Measurements from ENCODE around the gene MOCS2.

Gene MOCS2

DNA sequence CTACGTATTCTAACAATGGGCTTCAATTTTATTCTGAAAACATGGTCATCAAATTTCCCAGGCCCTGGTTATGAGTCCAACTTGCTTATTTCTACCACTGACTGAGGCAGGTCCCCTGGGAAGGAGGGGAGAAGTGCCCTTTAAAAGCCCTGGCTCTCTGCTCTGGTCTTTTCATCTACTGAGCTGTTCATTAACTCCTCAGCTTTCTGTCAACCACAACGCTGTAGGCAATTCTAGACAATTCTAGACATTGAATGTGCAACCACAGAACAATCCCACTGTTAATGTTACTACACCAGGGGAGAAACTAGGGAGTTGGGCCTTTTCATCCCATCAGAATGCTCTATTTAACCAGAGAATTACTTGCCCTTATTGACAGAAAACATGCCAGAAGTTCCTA lies 10.0 kb downstream of the MOCS2 start:
- TF ChIP-seq TAF1 (IDR thresholded peaks at IDR 0.05; ENCODE audit: low read depth, low read length): no peak
- TF ChIP-seq SPI1 (IDR thresholded peaks at IDR 0.05; ENCODE audit: low read depth, low read length): no peak
- no peak for TF ChIP-seq PAX5 (IDR thresholded peaks at IDR 0.05; ENCODE audit: insufficient read depth, low read length, severe bottlenecking)
- no peak for DNase-seq (ENCODE audit: insufficient read length, low spot score)
- no peak for FAIRE-seq

DNA sequence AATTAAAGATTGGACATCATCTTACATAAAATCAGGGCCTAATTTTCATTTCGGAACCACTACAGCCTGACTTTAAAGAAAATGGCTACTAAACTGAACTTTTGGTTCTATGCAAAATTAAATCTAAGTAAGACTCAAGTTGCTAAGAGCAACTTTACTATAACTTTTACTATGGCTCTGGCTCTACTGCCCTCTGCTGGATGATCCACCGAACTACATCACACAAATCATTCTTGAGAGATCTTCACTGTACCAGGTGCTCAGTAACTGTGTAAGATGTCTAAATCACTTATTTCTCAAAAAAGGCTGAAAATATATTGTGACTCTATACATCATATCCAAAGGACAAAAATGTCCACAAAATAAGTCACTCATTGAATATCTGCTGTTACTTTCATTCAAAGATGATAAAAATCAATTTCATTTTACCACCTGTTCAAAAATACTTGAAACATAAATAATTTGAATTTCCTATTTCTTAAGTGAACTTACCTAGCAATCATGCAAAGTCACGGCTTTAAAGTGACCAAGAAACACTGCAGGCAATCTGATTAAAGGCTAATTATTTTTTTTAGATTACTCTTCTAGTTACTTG lies 13.5 kb downstream of the MOCS2 start:
- TF ChIP-seq POLR2AphosphoS5 (IDR thresholded peaks at IDR 0.05; ENCODE audit: low read depth, low read length) (no peak), POLR2A (IDR thresholded peaks at IDR 0.05; ENCODE audit: low read depth, low read length) (no peak), TAF1 (IDR thresholded peaks at IDR 0.05; ENCODE audit: low read depth, low read length) (no peak)
- DNase-seq (ENCODE audit: insufficient read length, low spot score) (no peak), FAIRE-seq (peak; percentile 74)

DNA sequence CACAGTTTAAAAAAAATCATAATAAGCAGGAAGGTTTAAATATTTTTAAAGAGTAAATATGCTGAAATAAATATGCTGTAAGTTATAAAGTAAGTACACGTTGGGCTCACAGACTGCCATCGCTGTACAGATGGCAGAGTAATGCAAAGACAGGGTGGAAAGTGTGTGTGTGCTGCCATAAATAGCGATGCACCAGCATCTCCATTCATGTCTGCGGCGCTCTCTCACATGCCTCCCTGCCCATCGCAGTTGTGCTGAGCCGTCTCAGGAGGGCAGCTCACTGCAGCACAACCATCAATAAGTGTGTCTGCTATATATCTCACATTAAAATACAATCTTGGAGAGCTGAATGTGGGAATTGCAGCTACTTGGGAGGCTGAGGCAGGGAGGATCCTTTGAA lies 14.3 kb downstream of the MOCS2 start:
- DNase-seq (ENCODE audit: insufficient read length, low spot score) (no peak), FAIRE-seq (no peak)
- TF ChIP-seq POLR2AphosphoS5 (IDR thresholded peaks at IDR 0.05; ENCODE audit: low read depth, low read length): no peak
- no peak for TF ChIP-seq SPI1 (IDR thresholded peaks at IDR 0.05; ENCODE audit: low read depth, low read length)
- no peak for TF ChIP-seq POLR2A (IDR thresholded peaks at IDR 0.05; ENCODE audit: low read depth, low read length)
- no peak for TF ChIP-seq TAF1 (IDR thresholded peaks at IDR 0.05; ENCODE audit: low read depth, low read length)
- no peak for TF ChIP-seq POU2F2 (IDR thresholded peaks at IDR 0.05; ENCODE audit: low read depth, low read length)
- no peak for TF ChIP-seq PAX5 (IDR thresholded peaks at IDR 0.05; ENCODE audit: insufficient read depth, low read length, severe bottlenecking)

DNA sequence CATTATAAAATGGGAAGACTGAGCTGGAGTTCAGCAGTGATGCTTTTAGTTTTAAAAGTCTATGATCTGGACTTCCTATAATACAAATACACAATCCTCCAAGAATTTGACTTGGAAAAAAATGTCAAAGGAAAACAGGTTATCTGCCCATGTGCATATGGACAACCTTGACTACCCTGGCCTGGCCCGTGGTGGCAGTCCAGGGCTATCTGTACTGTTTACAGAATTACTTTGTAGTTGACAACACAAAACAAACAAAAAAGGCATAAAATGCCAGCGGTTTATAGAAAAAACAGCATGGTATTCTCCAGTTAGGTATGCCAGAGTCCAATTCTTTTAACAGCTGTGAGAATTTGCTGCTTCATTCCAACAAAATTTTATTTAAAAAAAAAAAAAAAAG lies 17.3 kb downstream of the MOCS2 start:
- TF ChIP-seq PAX5 (IDR thresholded peaks at IDR 0.05; ENCODE audit: insufficient read depth, low read length, severe bottlenecking): no peak
- no peak for TF ChIP-seq POLR2AphosphoS5 (IDR thresholded peaks at IDR 0.05; ENCODE audit: low read depth, low read length)
- TF ChIP-seq POLR2A (IDR thresholded peaks at IDR 0.05; ENCODE audit: low read depth, low read length): no peak
- no peak for TF ChIP-seq TAF1 (IDR thresholded peaks at IDR 0.05; ENCODE audit: low read depth, low read length)
- no peak for TF ChIP-seq POU2F2 (IDR thresholded peaks at IDR 0.05; ENCODE audit: low read depth, low read length)
- no peak for TF ChIP-seq SPI1 (IDR thresholded peaks at IDR 0.05; ENCODE audit: low read depth, low read length)
- FAIRE-seq: no peak

DNA sequence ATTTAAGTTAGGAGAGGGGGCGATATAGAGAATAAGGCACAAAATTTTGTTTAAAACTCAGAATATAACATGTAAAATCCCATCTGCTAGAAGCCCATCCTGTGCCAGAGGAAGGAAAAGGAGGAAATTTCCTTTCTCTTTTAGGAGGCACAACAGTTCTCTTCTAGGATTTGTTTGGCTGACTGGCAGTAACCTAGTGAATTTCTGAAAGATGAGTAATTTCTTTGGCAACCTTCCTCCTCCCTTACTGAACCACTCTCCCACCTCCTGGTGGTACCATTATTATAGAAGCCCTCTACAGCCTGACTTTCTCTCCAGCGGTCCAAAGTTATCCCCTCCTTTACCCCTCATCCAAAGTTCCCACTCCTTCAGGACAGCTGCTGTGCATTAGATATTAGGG lies 18.3 kb downstream of the MOCS2 start:
- TF ChIP-seq POU2F2 (IDR thresholded peaks at IDR 0.05; ENCODE audit: low read depth, low read length) (no peak), POLR2A (IDR thresholded peaks at IDR 0.05; ENCODE audit: low read depth, low read length) (no peak), TAF1 (IDR thresholded peaks at IDR 0.05; ENCODE audit: low read depth, low read length) (no peak), SPI1 (IDR thresholded peaks at IDR 0.05; ENCODE audit: low read depth, low read length) (no peak), POLR2AphosphoS5 (IDR thresholded peaks at IDR 0.05; ENCODE audit: low read depth, low read length) (no peak), PAX5 (IDR thresholded peaks at IDR 0.05; ENCODE audit: insufficient read depth, low read length, severe bottlenecking) (no peak)
- FAIRE-seq: no peak
- DNase-seq (ENCODE audit: insufficient read length, low spot score): no peak

More for the DNA sequence above, 17.3 kb downstream of the MOCS2 start:
- DNase-seq (ENCODE audit: insufficient read length, low spot score): no peak

DNA sequence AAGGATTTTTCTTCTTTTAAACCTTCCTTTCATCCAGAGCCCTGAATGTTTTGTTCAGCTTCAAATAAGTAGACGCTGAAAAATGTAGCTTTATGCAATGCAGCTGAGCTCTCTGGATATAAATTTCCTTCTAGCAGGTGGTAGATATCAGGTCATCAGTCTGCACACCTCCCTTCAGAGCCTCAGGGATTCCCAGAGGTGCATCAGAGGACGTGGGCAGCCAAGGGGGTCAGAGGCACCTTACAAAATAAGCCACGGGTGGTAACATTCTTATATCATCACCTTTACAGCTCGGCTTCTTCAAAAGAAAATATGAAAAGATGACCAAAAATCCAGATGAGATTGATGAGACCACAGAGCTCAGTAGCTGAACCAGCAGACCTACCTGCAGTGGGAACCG lies 19.3 kb downstream of the MOCS2 start:
- DNase-seq (ENCODE audit: insufficient read length, low spot score) (no peak), FAIRE-seq (no peak)
- TF ChIP-seq POLR2A (IDR thresholded peaks at IDR 0.05; ENCODE audit: low read depth, low read length): no peak

DNA sequence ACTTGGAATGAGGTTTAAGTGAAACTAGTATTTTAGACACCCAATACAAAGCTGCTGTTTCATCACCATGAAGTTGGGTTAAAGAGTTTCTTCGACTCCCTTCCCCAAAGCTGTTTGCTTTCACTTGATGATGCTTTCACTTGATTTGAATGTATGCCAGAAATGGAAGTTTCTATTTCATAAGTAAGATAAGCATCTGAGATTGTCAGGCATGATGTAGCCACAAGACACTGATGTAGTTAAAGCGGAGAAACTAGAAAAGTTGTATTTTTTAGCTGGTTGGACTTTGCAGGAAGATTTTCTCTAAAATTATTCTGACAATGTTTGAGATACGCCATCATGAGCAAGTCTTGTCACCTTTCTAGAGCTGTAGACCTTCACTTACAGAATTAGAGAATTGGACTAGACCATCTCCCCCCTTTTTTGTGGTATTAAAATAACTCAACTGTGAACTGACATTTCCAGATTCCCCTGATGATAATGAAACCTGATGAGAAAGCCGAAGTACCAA lies 20.0 kb downstream of the MOCS2 start:
- DNase-seq (ENCODE audit: insufficient read length, low spot score) (no peak), FAIRE-seq (peak; percentile 78)
- TF ChIP-seq POLR2A (IDR thresholded peaks at IDR 0.05; ENCODE audit: low read depth, low read length) (no peak), PAX5 (IDR thresholded peaks at IDR 0.05; ENCODE audit: insufficient read depth, low read length, severe bottlenecking) (no peak), POU2F2 (IDR thresholded peaks at IDR 0.05; ENCODE audit: low read depth, low read length) (no peak), TAF1 (IDR thresholded peaks at IDR 0.05; ENCODE audit: low read depth, low read length) (no peak), POLR2AphosphoS5 (IDR thresholded peaks at IDR 0.05; ENCODE audit: low read depth, low read length) (no peak), SPI1 (IDR thresholded peaks at IDR 0.05; ENCODE audit: low read depth, low read length) (no peak)

DNA sequence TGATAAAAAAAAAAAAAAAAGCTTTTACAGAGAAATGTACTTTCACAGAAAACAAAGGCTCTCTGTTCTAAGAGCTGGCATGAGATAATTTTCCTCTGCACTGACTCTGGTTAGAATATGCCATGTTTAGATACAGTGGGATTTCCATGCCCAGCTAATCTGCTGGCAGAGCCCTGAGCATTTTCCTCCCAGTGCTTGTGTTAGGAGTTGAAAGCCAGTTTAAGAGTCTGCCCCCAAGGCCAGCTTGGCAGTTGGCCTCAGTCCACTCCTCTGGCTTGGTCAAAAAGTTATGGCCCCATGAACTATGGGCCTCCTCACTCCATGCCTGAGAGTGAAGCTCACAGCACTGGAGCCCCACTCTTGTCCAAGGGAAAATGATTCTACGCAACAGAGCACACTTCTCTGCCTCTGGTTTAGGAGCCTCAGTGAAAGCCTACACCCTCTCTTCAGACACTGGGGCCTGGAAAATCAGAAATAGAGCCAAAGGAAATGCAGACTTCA lies 21.9 kb downstream of the MOCS2 start:
- DNase-seq (ENCODE audit: insufficient read length, low spot score) (no peak), FAIRE-seq (no peak)
- TF ChIP-seq POU2F2 (IDR thresholded peaks at IDR 0.05; ENCODE audit: low read depth, low read length): no peak
- no peak for TF ChIP-seq POLR2AphosphoS5 (IDR thresholded peaks at IDR 0.05; ENCODE audit: low read depth, low read length)
- no peak for TF ChIP-seq SPI1 (IDR thresholded peaks at IDR 0.05; ENCODE audit: low read depth, low read length)
- TF ChIP-seq PAX5 (IDR thresholded peaks at IDR 0.05; ENCODE audit: insufficient read depth, low read length, severe bottlenecking): no peak
- TF ChIP-seq TAF1 (IDR thresholded peaks at IDR 0.05; ENCODE audit: low read depth, low read length): no peak
- no peak for TF ChIP-seq POLR2A (IDR thresholded peaks at IDR 0.05; ENCODE audit: low read depth, low read length)

DNA sequence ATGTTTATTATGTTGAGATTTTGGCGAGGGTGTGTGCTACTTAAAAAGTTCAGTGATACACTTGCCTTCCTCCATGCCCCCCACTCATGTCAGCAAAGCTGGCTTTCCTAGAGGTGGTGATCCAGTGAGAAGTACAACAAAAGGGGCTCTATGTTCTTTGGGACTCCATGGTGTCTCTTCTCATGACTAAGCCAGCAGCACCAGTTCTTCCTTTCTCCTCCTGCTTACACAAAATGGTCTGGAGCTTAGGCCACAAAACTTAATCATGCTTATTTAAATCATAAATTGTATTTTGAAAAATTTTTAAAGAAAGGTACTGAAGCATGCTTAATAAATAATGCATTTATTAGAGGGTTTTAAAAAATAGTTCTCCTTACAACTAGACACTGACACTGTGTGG lies 22.4 kb downstream of the MOCS2 start:
- DNase-seq (ENCODE audit: insufficient read length, low spot score) (no peak), FAIRE-seq (no peak)
- TF ChIP-seq POU2F2 (IDR thresholded peaks at IDR 0.05; ENCODE audit: low read depth, low read length) (no peak), SPI1 (IDR thresholded peaks at IDR 0.05; ENCODE audit: low read depth, low read length) (no peak), TAF1 (IDR thresholded peaks at IDR 0.05; ENCODE audit: low read depth, low read length) (no peak), POLR2AphosphoS5 (IDR thresholded peaks at IDR 0.05; ENCODE audit: low read depth, low read length) (no peak), PAX5 (IDR thresholded peaks at IDR 0.05; ENCODE audit: insufficient read depth, low read length, severe bottlenecking) (no peak), POLR2A (IDR thresholded peaks at IDR 0.05; ENCODE audit: low read depth, low read length) (no peak)

DNA sequence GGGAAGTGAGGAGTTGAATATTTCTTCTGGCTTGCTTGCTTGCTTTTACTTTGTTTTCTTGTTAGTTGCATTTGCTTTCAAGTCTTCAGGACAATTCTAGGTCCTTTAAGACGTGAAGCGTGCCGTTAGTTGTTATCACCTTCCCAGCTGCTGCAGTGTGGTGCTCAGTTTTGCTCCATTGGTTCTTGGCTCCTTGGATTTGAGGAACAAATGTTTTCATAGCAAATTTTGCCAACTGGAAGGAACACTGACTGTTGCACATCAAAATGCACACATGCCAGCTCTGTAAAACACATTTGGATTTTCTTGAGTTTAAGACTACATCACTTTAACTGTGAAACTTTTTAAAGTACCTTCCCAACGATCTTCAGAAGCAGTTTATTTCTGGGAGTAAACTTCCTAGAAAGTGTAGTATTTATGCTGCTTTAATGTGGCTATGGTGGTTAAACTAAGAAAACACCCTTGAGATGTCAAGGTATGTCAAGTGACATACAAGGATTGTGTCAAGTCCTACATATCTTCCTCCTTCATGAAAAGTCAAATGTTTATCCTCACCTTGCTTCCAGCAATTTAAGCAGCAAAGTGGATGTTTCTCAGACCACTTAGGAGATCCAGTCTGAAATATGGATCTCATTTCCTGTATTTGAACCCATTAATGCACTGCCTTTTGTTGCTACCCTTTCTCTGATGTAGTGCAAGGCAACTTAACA lies 24.9 kb downstream of the MOCS2 start:
- no peak for TF ChIP-seq TAF1 (IDR thresholded peaks at IDR 0.05; ENCODE audit: low read depth, low read length)
- TF ChIP-seq POLR2A (IDR thresholded peaks at IDR 0.05; ENCODE audit: low read depth, low read length): no peak
- no peak for TF ChIP-seq PAX5 (IDR thresholded peaks at IDR 0.05; ENCODE audit: insufficient read depth, low read length, severe bottlenecking)
- no peak for TF ChIP-seq POLR2AphosphoS5 (IDR thresholded peaks at IDR 0.05; ENCODE audit: low read depth, low read length)
- no peak for TF ChIP-seq SPI1 (IDR thresholded peaks at IDR 0.05; ENCODE audit: low read depth, low read length)
- TF ChIP-seq POU2F2 (IDR thresholded peaks at IDR 0.05; ENCODE audit: low read depth, low read length): no peak
- no peak for DNase-seq (ENCODE audit: insufficient read length, low spot score)
- FAIRE-seq: no peak
